Cardiac fibroblast (primary cell): ENCODE measurements around the gene CD9.
A peak's percentile ranks its signal among the peaks of the same experiment; 100 is the strongest.

ENCODE experiments used
- DNase-seq, 2 donors: peaks; one replicate each; pipeline versions ENCODE4 v3.0.0 to v3.0.0-alpha.2; 2010; ENCODE audit warnings: low read depth in 2 of 2
- H3K4me3 ChIP-seq, 2 donors: replicated peaks in 1 of 2; 1 replicate in 1 of 2; 2 replicates in 1 of 2; pipeline ENCODE4 v1.5.1; 2011; ENCODE audit warnings: low read depth in 2 of 2, low read length in 2 of 2, mild to moderate bottlenecking in 2 of 2, moderate library complexity in 1 of 2
- CTCF ChIP-seq: IDR thresholded peaks from one replicate; pipeline ENCODE4 v1.5.1; 2011; ENCODE audit warnings: low read depth, mild to moderate bottlenecking, low read length, inconsistent platforms

The CD9 gene

GRCh38 chr12:6199531-6200255 is 507 bp upstream of the CD9 start:
- no peak for TF ChIP-seq CTCF
- peak in 1 of 2 donors; percentile 40 for DNase-seq
- peak overlapping the region; percentile 49 to 67 for H3K4me3 ChIP-seq

DNA sequence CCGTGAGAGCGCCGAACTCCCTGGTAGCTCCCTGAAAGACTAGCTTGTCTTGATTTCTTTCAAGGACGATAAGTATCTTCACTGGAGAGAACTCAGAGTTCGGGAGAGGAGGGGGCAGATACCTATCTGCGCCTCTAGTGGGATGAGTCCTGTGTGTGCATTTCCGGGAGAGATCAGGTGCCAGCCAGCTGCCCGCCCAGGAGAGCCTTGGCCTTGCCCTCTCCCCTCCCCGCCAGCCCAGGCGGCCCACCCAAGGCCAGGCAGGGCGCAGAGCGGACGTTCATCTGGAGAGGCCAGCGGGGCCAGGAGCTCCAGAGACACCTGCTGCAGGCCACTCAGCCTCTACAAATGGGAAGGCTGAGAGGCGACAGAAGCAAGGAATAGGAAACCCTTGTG is 1.0 kb downstream of the CD9 start:
- TF ChIP-seq CTCF, result no peak
- peak overlapping the region; percentile 67 to 72 for H3K4me3 ChIP-seq
- no peak for DNase-seq

DNA sequence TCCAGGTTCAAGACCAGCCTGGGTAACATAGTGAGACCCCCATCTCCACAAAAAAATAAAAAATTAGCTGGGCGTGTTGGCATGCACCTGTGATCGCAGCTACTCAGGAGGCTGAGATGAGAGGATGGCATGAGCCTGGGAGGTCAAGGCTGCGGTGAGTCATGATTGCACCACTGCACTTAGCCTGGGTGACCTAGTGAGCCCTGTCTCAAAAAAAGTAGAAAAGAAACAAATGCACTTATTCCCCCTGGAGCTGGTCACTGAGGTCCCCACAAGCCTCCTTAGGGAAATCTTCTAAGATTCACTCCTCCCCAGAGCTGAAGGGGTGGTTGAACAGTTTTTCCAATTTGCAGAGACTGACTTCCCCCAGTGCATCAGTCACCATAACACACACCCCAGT is 1.6 kb downstream of the CD9 start:
- TF ChIP-seq CTCF, result no peak
- DNase-seq, result no peak
- peak overlapping the region in 1 of 2 donors; percentile 67 for H3K4me3 ChIP-seq

DNA sequence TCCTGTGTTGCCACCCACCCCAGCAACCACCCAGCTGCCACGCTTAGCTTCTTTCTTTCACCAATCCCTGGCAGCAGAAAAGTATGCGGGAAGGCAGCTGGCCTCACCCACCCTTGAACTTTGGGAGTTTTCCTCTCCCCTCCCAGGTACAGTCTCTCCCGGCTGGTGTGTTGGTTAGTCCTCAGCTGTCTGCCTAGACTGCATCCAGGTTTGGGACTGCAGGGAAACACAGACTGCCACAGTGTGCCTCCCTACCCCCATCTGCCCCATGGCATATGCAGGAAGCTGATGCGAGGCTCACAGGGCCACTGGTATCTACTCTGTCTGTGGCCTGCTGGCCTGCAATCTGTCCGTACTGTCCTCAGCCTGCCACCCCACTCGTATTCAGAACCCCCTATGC is 2.1 kb downstream of the CD9 start:
- TF ChIP-seq CTCF, result no peak
- DNase-seq, result no peak
- H3K4me3 ChIP-seq, result no peak overlapping the region

DNA sequence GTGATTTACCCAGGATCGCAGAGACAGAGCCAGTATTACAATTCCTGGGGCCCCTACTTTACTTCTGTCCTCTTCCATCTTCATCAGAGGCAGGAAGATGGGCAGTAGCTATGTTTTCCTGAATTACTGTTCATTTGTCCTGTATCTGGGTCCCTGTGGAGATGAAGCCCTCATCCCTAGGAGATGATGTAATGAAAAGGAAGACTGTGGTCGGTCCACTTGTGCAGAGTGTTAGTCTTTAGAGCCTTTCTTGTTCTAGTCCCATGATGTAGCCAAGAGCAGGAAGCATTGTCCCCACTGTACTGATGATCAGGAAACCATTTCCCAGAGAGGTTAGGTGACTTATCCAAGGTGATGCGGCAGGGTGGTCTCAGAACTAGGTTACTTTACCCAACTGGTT is 2.6 kb downstream of the CD9 start:
- no peak for TF ChIP-seq CTCF
- no peak for DNase-seq
- no peak overlapping the region for H3K4me3 ChIP-seq

DNA sequence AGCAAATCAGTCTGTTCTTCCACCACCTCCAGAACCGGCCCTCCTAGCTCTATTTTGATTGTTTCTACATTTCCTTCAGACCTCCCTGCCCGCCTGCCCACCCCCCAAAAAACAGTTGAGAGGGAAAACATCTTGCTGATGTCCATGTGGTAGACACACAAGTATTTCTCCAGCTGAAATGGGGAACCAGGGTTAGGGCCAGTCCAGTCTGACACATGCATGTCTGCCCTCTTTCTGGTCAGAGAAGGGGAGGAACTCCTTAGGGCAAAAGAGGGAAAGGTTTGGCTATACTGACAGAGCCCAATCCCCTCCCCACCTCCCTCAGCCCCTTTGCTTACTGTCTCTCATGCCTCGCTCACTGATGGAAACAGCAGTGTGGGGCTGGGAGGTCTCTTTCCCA is 3.4 kb downstream of the CD9 start:
- DNase-seq, result no peak
- no peak overlapping the region for H3K4me3 ChIP-seq
- no peak for TF ChIP-seq CTCF
